Activated CD8-positive, alpha-beta memory T cell treated with anti-CD3 and anti-CD28 coated beads, Interleukin-2, amount 50 U/mL, for 1 hour (primary cell): ENCODE data around the gene TRIM2.

ENCODE experiments used
- DNase-seq: peaks from one replicate; pipeline ENCODE4 v3.0.0-alpha.2; 2020; ENCODE audit errors: extremely low read depth

The TRIM2 gene

GRCh38 chr4:153222707-153223426 is 18.6 kb downstream of the TRIM2 start:
- no peak for DNase-seq

- DNase-seq, result no peak
Observed at GRCh38 chr4:153223427-153223801, 19.2 kb downstream of the TRIM2 start.

- DNase-seq, result no peak
Observed at GRCh38 chr4:153223930-153224329, 19.7 kb downstream of the TRIM2 start.

- DNase-seq, result no peak
Observed at GRCh38 chr4:153224474-153224873, 20.2 kb downstream of the TRIM2 start.

GRCh38 chr4:153227469-153228075 is 23.3 kb downstream of the TRIM2 start:
- no peak for DNase-seq

GRCh38 chr4:153228512-153229140 is 24.4 kb downstream of the TRIM2 start:
- no peak for DNase-seq

- DNase-seq, result no peak
Observed at GRCh38 chr4:153229545-153229944, 25.3 kb downstream of the TRIM2 start.

GRCh38 chr4:153232768-153233167 is 28.5 kb downstream of the TRIM2 start:
- no peak for DNase-seq

GRCh38 chr4:153233761-153234371 is 29.6 kb downstream of the TRIM2 start:
- DNase-seq, result no peak

- DNase-seq, result no peak
Observed at GRCh38 chr4:153234885-153235284, 30.6 kb downstream of the TRIM2 start.

- no peak for DNase-seq
Observed at GRCh38 chr4:153238135-153238919, 34.1 kb downstream of the TRIM2 start.

- no peak for DNase-seq
Observed at GRCh38 chr4:153239409-153239808, 35.2 kb downstream of the TRIM2 start.

GRCh38 chr4:153241295-153241694 is 37.1 kb downstream of the TRIM2 start:
- DNase-seq, result no peak

GRCh38 chr4:153241970-153242838 is 38.0 kb downstream of the TRIM2 start:
- DNase-seq, result no peak

GRCh38 chr4:153242839-153243324 is 38.6 kb downstream of the TRIM2 start:
- no peak for DNase-seq

- DNase-seq, result no peak
Observed at GRCh38 chr4:153243468-153243867, 39.2 kb downstream of the TRIM2 start.

- no peak for DNase-seq
Observed at GRCh38 chr4:153244969-153245368, 40.7 kb downstream of the TRIM2 start.

GRCh38 chr4:153245775-153246174 is 41.5 kb downstream of the TRIM2 start:
- no peak for DNase-seq

- no peak for DNase-seq
Observed at GRCh38 chr4:153246446-153247115, 42.3 kb downstream of the TRIM2 start.

GRCh38 chr4:153247116-153247490 is 42.9 kb downstream of the TRIM2 start:
- no peak for DNase-seq
